ENCODE results near the gene S100PBP. TPM values are rescaled to one million over a fixed set of nuclear protein-coding genes. Genes with fewer than 3 reads are reported as not detected.

The S100PBP gene
- total RNA-seq, 1 donor: 46.6 TPM

- no peak for DNase-seq (ENCODE audit: low read depth)
- no peak for TF ChIP-seq CTCF (IDR thresholded peaks at IDR 0.05; ENCODE audit: insufficient read depth, low read depth, low read length)
- no peak overlapping the region for H3K4me3 ChIP-seq (ENCODE audit: low read depth, low read length)
Measured at GRCh38 chr1:32775640-32776337, 41.7 kb upstream of the S100PBP start.

GRCh38 chr1:32779242-32779641 is 38.2 kb upstream of the S100PBP start:
- no peak for TF ChIP-seq CTCF (IDR thresholded peaks at IDR 0.05; ENCODE audit: insufficient read depth, low read depth, low read length)
- no peak for DNase-seq (ENCODE audit: low read depth)
- H3K4me3 ChIP-seq (ENCODE audit: low read depth, low read length): no peak overlapping the region

- H3K4me3 ChIP-seq (ENCODE audit: low read depth, low read length): no peak overlapping the region
- no peak for TF ChIP-seq CTCF (IDR thresholded peaks at IDR 0.05; ENCODE audit: insufficient read depth, low read depth, low read length)
- no peak for DNase-seq (ENCODE audit: low read depth)
Measured at GRCh38 chr1:32780005-32780404, 37.4 kb upstream of the S100PBP start.

GRCh38 chr1:32780628-32781234 is 36.7 kb upstream of the S100PBP start:
- DNase-seq (ENCODE audit: low read depth): no peak
- H3K4me3 ChIP-seq (ENCODE audit: low read depth, low read length): no peak overlapping the region
- TF ChIP-seq CTCF (IDR thresholded peaks at IDR 0.05; ENCODE audit: insufficient read depth, low read depth, low read length): no peak

- no peak overlapping the region for H3K4me3 ChIP-seq (ENCODE audit: low read depth, low read length)
- no peak for TF ChIP-seq CTCF (IDR thresholded peaks at IDR 0.05; ENCODE audit: insufficient read depth, low read depth, low read length)
- no peak for DNase-seq (ENCODE audit: low read depth)
Measured at GRCh38 chr1:32782086-32782485, 35.4 kb upstream of the S100PBP start.

GRCh38 chr1:32783851-32784250 is 33.6 kb upstream of the S100PBP start:
- no peak for TF ChIP-seq CTCF (IDR thresholded peaks at IDR 0.05; ENCODE audit: insufficient read depth, low read depth, low read length)
- no peak overlapping the region for H3K4me3 ChIP-seq (ENCODE audit: low read depth, low read length)
- no peak for DNase-seq (ENCODE audit: low read depth)
